GM12864 (cell line): ENCODE data around the gene RIPK4.
"Not testable (repeated sequence)": the region's sequence is repeated elsewhere in the genome, so short reads cannot be mapped to it uniquely, and the experiment has no call there.

Source experiments
- DNase-seq: peaks from one replicate; pipeline ENCODE4 v3.0.0-alpha.2; 2011; ENCODE audit warnings: low read depth
- H3K4me3 ChIP-seq: 2 replicates; pipeline ENCODE4 v1.5.1; 2011; ENCODE audit warnings: mild to moderate bottlenecking, low read depth, low read length, control low read depth
- TF ChIP-seq, protein P1 (sequence below): IDR thresholded peaks from 2 replicates; pipeline ENCODE4 v1.5.1; 2011; ENCODE audit warnings: low read depth, mild to moderate bottlenecking, moderate library complexity, low read length, control low read depth, inconsistent platforms; ENCODE audit errors: missing control alignments

The RIPK4 gene

DNA sequence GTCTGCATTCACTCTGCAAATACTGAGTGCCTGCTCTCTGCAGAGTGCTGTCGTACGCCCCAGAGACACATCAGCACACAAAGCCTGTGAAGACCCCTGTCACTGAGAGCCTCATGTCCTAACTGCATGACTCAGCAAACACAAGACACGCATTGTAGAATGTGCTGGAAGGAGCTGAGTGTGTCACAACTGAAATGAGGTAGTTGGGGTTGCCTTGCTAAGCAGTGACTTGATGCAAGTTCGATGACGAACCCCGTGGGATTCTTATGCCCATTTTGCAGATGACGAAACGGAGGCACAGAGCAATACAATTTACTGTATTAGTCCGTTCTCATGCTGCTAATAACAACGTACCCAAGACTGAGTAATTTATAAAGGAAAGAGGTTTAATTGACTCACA, 65.1 kb downstream of the RIPK4 start:
- DNase-seq: no peak
- H3K4me3 ChIP-seq: no peak overlapping the region
- TF ChIP-seq, protein P1, sequence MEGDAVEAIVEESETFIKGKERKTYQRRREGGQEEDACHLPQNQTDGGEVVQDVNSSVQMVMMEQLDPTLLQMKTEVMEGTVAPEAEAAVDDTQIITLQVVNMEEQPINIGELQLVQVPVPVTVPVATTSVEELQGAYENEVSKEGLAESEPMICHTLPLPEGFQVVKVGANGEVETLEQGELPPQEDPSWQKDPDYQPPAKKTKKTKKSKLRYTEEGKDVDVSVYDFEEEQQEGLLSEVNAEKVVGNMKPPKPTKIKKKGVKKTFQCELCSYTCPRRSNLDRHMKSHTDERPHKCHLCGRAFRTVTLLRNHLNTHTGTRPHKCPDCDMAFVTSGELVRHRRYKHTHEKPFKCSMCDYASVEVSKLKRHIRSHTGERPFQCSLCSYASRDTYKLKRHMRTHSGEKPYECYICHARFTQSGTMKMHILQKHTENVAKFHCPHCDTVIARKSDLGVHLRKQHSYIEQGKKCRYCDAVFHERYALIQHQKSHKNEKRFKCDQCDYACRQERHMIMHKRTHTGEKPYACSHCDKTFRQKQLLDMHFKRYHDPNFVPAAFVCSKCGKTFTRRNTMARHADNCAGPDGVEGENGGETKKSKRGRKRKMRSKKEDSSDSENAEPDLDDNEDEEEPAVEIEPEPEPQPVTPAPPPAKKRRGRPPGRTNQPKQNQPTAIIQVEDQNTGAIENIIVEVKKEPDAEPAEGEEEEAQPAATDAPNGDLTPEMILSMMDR: no peak

DNA sequence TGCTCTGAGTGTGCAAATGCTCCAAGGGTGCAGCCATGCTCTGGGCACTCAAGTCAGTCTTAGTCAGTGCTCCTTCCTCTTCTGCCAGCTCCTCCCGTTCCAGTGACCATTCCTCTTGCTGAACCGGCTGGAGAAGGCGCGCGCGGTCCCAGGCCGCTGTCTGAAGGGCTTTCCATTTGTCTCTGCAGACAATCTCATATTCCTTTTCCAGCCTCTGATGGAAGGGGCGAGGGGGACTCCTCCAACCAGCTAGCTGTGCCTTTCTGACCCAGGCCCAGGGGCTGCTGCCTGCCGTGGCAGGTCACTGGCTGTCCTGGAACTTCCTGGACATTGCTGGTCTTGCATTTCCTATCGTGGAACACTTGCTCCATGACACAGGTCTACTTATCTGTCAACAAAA, 67.5 kb downstream of the RIPK4 start:
- TF ChIP-seq, protein P1: no peak
- no peak overlapping the region for H3K4me3 ChIP-seq
- DNase-seq: no peak

DNA sequence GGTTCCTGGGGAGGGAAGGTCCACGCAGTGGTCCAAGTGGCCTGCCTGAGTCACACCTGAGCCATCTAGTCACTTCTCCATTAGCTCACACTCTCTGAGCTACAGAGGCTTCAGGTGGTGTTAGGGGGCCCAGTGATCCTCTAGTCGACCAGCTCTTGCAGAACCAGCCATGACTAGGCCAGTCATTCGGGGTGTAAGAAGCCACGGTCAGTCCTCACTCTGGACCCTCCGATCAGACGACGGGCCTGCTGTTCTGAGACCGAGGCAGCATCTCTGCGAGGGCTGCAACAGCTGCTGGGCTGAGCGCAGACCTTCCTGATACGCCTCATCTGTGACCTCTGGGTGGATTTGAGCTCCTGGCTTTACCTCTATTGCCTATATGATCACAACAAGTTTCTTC, 68.8 kb downstream of the RIPK4 start:
- TF ChIP-seq, protein P1: no peak
- H3K4me3 ChIP-seq: no peak overlapping the region
- no peak for DNase-seq

DNA sequence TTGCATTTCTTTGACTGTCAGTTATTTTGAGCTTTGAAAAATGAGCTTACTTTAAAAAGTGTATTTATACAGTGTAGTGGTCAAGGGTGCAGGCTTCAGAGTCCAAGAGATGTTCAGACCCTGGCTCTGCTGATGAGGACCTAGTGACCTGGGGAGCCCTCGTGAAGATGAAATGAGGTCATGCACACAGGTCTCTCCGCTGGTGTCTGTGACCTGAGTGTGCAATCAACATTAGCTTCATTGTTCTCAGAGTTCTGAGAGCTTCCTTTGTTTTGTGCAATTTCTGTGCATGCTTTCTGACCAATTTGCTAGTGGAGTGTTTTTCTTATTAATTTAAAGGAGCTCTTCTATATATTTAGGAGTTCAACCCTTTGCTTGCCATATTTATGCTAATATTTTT, 71.3 kb downstream of the RIPK4 start:
- TF ChIP-seq, protein P1: no peak
- no peak overlapping the region for H3K4me3 ChIP-seq
- no peak for DNase-seq

DNA sequence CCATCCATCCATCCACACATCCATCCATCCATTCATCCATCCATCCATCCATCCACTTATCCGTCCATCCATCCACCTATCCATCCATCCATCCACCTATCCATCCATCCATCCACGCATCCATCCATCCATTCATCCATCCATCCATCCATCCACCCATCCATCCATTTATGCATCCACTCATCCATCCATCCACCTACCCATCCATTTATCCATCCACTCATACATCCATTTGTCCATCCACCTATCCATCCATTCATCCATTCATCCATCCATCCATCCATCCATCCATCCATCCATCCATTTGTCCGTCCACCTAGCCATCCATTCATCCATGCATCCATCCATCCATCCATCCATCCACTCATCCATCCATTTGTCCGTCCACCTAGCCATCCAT, 72.8 kb downstream of the RIPK4 start:
- DNase-seq, H3K4me3 ChIP-seq: not testable (repeated sequence)

DNA sequence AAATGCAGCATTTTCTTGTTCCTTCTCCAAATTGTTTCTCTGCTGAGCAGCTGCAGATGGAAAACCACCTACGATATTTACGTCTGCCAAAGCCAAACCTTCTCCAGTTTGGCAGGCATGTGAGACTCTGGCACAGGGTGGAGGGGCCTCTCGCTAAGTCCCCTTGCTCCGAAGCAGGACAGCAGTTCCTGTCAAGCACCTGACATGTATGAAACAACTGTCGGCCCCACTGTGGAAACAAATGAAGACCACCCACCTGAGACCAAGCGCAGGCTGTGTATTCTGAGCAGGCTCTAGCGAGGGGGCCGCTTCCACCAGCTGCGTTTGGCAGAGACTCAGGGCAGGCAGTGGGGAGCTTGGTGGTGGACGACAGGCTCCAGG, 74.7 kb downstream of the RIPK4 start:
- H3K4me3 ChIP-seq: no peak overlapping the region
- TF ChIP-seq, protein P1: no peak
- no peak for DNase-seq

DNA sequence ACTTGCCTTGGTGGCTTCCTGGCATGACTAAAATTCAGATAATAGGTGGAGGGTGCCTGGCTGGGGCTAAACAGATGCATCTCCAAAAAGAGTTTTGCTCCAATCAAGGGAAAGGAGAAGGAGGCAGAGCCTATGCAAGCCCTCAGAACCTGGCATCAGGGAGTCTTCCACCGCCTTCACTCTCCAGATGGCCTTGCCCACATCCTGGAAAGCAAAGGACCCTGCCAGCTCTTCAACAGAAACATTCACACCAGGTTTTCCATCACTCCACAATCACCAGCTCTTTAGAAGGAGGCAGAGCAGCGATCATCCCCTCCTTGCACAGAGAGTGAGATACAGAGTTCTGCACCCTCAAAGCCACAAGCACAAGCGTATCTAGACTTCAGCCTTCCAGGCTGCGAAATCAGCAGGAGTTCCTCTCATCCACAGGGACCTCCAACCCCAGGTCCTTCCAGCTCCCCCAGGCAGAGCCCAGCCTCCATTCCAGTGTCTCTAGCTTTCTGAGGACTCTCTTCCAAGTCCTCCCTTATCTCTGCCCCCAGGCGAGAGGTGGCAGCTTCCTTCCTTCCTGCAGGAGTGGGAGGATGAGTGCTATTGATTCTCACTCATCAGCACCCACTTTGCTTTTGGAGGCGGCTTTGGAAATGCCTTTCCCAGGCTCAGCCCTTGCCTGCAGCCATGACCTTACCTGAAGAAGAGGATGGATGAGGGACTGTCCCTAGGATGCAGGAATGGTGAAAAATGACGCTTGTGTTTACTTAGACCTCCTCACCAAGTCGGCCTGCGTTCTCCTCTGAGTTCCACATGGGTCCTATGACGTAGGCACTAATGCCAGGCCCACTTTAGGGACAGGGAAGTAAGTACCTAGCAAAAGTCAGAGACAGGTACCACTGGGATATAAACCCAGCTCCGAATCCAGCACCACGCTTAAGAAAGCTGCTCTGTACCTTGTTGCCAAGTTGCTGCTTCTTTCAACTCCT, 75.4 kb downstream of the RIPK4 start:
- DNase-seq: no peak
- TF ChIP-seq, protein P1: no peak
- H3K4me3 ChIP-seq: no peak overlapping the region
